HG03108 (cell line): ENCODE measurements around the gene CTLA4.
"Not testable (repeated sequence)": the region's sequence is repeated elsewhere in the genome, so short reads cannot be mapped to it uniquely, and the experiment has no call there.

Experiments used
- ATAC-seq: cut with Tn5 transposase; IDR thresholded peaks from one replicate; pipeline ENCODE4 v1.9.1; 2021; ENCODE audit warnings: moderate library complexity; ENCODE audit not compliant: unreplicated experiment

CTLA4 gene

GRCh38 chr2:203855274-203855673 is 12.3 kb upstream of the CTLA4 start:
- no peak for ATAC-seq

GRCh38 chr2:203857656-203858055 is 9.9 kb upstream of the CTLA4 start:
- no peak for ATAC-seq

- no peak for ATAC-seq
Measured at GRCh38 chr2:203858176-203858575, 9.4 kb upstream of the CTLA4 start.

- ATAC-seq, result no peak
Measured at GRCh38 chr2:203859030-203859789, 8.4 kb upstream of the CTLA4 start.

- no peak for ATAC-seq
Measured at GRCh38 chr2:203861197-203861596, 6.4 kb upstream of the CTLA4 start.

GRCh38 chr2:203861607-203862006 is 6.0 kb upstream of the CTLA4 start:
- no peak for ATAC-seq

GRCh38 chr2:203869223-203870042 is 1.9 kb downstream of the CTLA4 start:
- no peak for ATAC-seq

- no peak for ATAC-seq
Measured at GRCh38 chr2:203870481-203870880, 2.9 kb downstream of the CTLA4 start.

GRCh38 chr2:203870941-203871340 is 3.4 kb downstream of the CTLA4 start:
- ATAC-seq, result no peak

GRCh38 chr2:203871371-203871983 is 3.9 kb downstream of the CTLA4 start:
- peak; percentile 91 for ATAC-seq

GRCh38 chr2:203873461-203873860 is 5.9 kb downstream of the CTLA4 start:
- no peak for ATAC-seq

GRCh38 chr2:203873921-203874631 is 6.5 kb downstream of the CTLA4 start:
- ATAC-seq, result no peak

GRCh38 chr2:203875471-203875870 is 7.9 kb downstream of the CTLA4 start:
- no peak for ATAC-seq

- ATAC-seq, result no peak
Measured at GRCh38 chr2:203876328-203876727, 8.8 kb downstream of the CTLA4 start.

GRCh38 chr2:203878063-203878462 is 10.5 kb downstream of the CTLA4 start:
- no peak for ATAC-seq

- ATAC-seq, result no peak
Measured at GRCh38 chr2:203880557-203881125, 13.1 kb downstream of the CTLA4 start.

GRCh38 chr2:203881185-203881584 is 13.6 kb downstream of the CTLA4 start:
- ATAC-seq, result not testable (repeated sequence)

GRCh38 chr2:203882551-203882950 is 15.0 kb downstream of the CTLA4 start:
- ATAC-seq, result no peak

- ATAC-seq, result no peak
Measured at GRCh38 chr2:203886661-203887151, 19.1 kb downstream of the CTLA4 start.

GRCh38 chr2:203887677-203888076 is 20.1 kb downstream of the CTLA4 start:
- no peak for ATAC-seq

- no peak for ATAC-seq
Measured at GRCh38 chr2:203889542-203889941, 22.0 kb downstream of the CTLA4 start.
